ENCODE results near the gene RDH5.

The RDH5 gene

GRCh38 chr12:55720071-55720564 lies at the start of gene RDH5:
TSS of gene RDH5 (plus strand) at chr12:55720393. CDS start at chr12:55721185, 792 bp downstream.
- DNase-seq = no peak

GRCh38 chr12:55671746-55672145 lies 48.4 kb upstream of the RDH5 start:
- no peak for DNase-seq

- DNase-seq = no peak
These were observed 46.6 kb upstream of the RDH5 start for GRCh38 chr12:55673638-55674037.

GRCh38 chr12:55675666-55676065 lies 44.5 kb upstream of the RDH5 start:
- DNase-seq = no peak

- no peak for DNase-seq
These were observed 43.5 kb upstream of the RDH5 start for GRCh38 chr12:55676707-55677106.

GRCh38 chr12:55679691-55680090 lies 40.5 kb upstream of the RDH5 start:
- no peak for DNase-seq

- DNase-seq = no peak
These were observed 38.8 kb upstream of the RDH5 start for GRCh38 chr12:55681142-55682077.

GRCh38 chr12:55682087-55682796 lies 38.0 kb upstream of the RDH5 start:
- DNase-seq = no peak

- no peak for DNase-seq
These were observed 36.5 kb upstream of the RDH5 start for GRCh38 chr12:55683676-55684075.

- DNase-seq = no peak
These were observed 35.3 kb upstream of the RDH5 start for GRCh38 chr12:55684761-55685370.

GRCh38 chr12:55685671-55686070 lies 34.5 kb upstream of the RDH5 start:
- no peak for DNase-seq

GRCh38 chr12:55686366-55687010 lies 33.7 kb upstream of the RDH5 start:
- no peak for DNase-seq

- no peak for DNase-seq
These were observed 32.4 kb upstream of the RDH5 start for GRCh38 chr12:55687746-55688145.

GRCh38 chr12:55688716-55689655 lies 31.2 kb upstream of the RDH5 start:
- no peak for DNase-seq

GRCh38 chr12:55692631-55693322 lies 27.4 kb upstream of the RDH5 start:
- no peak for DNase-seq

- DNase-seq = no peak
These were observed 26.6 kb upstream of the RDH5 start for GRCh38 chr12:55693323-55694187.

- DNase-seq = no peak
These were observed 26.0 kb upstream of the RDH5 start for GRCh38 chr12:55694188-55694515.

- DNase-seq = peak; percentile 39
These were observed 25.5 kb upstream of the RDH5 start for GRCh38 chr12:55694651-55695050.

- peak; percentile 46 for DNase-seq
These were observed 24.8 kb upstream of the RDH5 start for GRCh38 chr12:55695349-55695748.

- DNase-seq = no peak
These were observed 24.1 kb upstream of the RDH5 start for GRCh38 chr12:55696141-55696540.

Measured in activated effector memory CD4-positive, alpha-beta T cell treated with anti-CD3 and anti-CD28 coated beads, Interleukin-2, amount 50 U/mL, for 16 hours (primary cell).